Small intestine (tissue), 7 donors: ENCODE measurements around the gene FHL3. TPM values are rescaled to one million over a fixed set of nuclear protein-coding genes. Genes with fewer than 3 reads are reported as not detected.

Experiments used
- DNase-seq, 2 donors: peaks; one replicate each; pipeline versions ENCODE4 v3.0.0 to v3.0.0-alpha.2; 2013
- FAIRE-seq: peaks from 2 replicates; lab custom pipeline; 2012; peaks lifted over from hg19 to GRCh38; lab: Jason Lieb, UNC
- H3K27ac ChIP-seq, 3 donors: one replicate each; pipeline ENCODE4 v1.5.1; 2013; ENCODE audit warnings: low read length in 2 of 3, mild to moderate bottlenecking in 2 of 3, control low read depth in 1 of 3, inconsistent platforms in 1 of 3, low read depth in 1 of 3, moderate library complexity in 1 of 3
- H3K27me3 ChIP-seq, 3 donors: one replicate each; pipeline ENCODE4 v1.6.1; 2013; ENCODE audit warnings: low read length in 3 of 3, inconsistent platforms in 1 of 3; ENCODE audit not compliant: control insufficient read depth in 3 of 3, insufficient read depth in 3 of 3
- H3K36me3 ChIP-seq, 3 donors: one replicate each; pipeline ENCODE4 v1.6.1; 2013; ENCODE audit warnings: low read length in 3 of 3, inconsistent platforms in 1 of 3, low read depth in 1 of 3, mild to moderate bottlenecking in 1 of 3, moderate library complexity in 1 of 3; ENCODE audit not compliant: control insufficient read depth in 3 of 3, insufficient read depth in 2 of 3
- H3K4me1 ChIP-seq, 3 donors: one replicate each; pipeline ENCODE4 v1.6.1; 2013; ENCODE audit warnings: low read length in 2 of 3, inconsistent platforms in 1 of 3, low read depth in 1 of 3, mild to moderate bottlenecking in 1 of 3, moderate library complexity in 1 of 3; ENCODE audit not compliant: control insufficient read depth in 3 of 3, insufficient read depth in 2 of 3
- H3K4me3 ChIP-seq, 3 donors: one replicate each; pipeline ENCODE4 v1.5.1; 2013; ENCODE audit warnings: low read length in 3 of 3, control low read depth in 1 of 3, inconsistent platforms in 1 of 3, low read depth in 1 of 3, mild to moderate bottlenecking in 1 of 3, moderate library complexity in 1 of 3
- H3K9me3 ChIP-seq, 2 donors: one replicate each; pipeline ENCODE4 v1.6.1; 2013; ENCODE audit warnings: low read depth in 1 of 2, low read length in 1 of 2; ENCODE audit not compliant: control insufficient read depth in 2 of 2, insufficient read depth in 1 of 2
- WGBS, 3 donors: extraction: QIAGEN DNeasy Blood & Tissue Kit; methylation state at CpG; one replicate each; pipeline ENCODE4 v1.1.7; 2013; 5-methylcytosine and 5-hydroxymethylcytosine counted together
- polyA plus RNA-seq, 4 donors: library from polyadenylated mRNA; stranded (reverse) in 3 of 4; unstranded in 1 of 4; fragments of 200-250 nt in 3 of 4; fragments of 120-200 nt in 1 of 4; gene quantifications; one replicate each; pipeline versions ENCODE4 v1.2.1 to v1.2.3, GENCODE V29; 2013
- donor health status: healthy with polysubstance abuse.
- donor health status: control.
- donor health status: control.
- donor health status: Bipolar disorder and iron deficiency.
- donor health status: healthy.

Gene FHL3
- polyA plus RNA-seq, 4 donors: 0.89 to 8.1 (median 6.3) TPM

DNA sequence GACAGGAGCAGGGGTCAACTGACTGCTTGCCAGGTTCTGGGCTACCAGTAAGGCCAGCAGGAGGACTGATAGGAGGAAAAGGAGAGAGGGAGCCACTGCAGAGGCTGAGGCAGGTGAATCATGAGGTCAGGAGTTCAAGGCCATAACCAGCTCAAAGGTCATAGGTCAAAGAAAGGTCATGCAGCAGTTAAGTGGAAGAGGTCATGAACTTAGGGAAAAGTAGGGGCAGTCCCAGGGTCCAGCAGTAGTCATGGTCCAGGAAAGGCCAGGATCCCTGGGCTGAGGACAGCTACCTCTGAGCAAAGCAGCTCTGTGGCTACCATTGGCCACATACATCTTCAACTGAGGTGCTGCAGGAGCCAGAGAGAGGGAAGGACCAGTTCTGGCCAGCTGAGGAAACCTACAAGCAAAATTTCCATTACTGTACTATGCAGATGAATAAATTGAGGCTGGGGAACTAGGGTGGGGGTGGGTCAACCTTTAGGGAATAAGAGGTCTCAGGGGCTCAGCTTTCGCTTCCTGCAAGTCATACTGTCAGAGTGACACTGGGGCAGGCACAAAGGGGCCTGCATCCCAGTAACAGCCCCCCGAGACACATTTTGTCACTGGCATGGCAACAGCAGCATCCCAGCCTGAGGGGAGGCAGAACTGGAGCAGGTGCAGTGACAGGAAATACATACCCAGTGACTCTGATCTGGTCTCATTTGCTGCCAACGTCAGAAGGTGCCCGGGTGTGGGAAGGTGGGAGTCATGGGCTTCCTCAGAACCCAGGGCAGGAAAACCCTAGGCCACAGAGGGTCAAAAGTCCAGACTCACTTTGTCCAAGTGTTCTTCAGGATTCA lies 53.3 kb downstream of the FHL3 start:
- FAIRE-seq (no peak), DNase-seq (no peak)
- Histone ChIP-seq H3K27ac (no peak overlapping the region), H3K4me1 (peaks cover 0 to 21% (median 0%) of the 10 kb centered on the region in 3 donors), H3K27me3 (no peaks in the 10 kb centered on the region), H3K36me3 (peaks cover 1 to 8% (median 2%) of the 10 kb centered on the region in 3 donors), H3K4me3 (no peak overlapping the region), H3K9me3 (no peaks in the 10 kb centered on the region)
- 60 to 65% (median 64%) methylated on average over 4 of the region's 4 CpGs for WGBS, 3 donors

DNA sequence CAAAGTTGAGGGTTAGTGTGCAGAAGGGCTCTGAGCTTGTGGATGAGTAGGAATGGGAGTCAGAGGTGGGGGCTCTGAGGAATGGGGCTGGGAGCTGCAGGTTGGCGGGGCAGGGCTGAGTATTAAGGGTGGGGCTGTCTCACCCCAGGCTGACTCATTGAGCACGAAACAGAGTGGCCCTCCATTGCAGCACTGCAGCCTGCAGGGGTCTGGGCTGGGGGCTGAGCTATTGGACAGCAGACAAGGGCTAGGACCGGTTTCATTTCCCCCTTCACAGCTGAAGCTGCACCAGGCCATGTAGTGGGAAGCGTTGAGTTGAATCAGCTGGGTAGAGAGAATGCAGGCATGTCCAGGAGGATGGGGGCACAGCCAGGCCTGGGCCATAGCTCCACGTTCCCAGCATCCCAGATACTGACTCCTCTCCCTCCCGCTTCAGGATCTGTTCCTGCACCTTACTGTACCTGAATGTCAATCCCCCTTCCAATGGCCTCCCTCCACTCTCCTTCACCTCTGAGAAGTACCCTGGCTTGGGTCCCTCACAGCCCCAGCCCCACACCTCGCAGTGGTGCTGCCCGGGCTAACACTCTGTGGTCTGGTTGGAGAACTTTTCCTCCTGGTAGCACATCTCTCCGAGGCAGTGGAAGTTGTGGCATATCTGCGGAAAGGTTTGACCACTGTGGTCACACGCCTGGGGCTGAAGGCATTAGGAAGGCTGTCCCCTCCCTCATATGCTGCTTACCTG lies 54.1 kb downstream of the FHL3 start:
- no peaks in the 10 kb centered on the region for H3K27me3 ChIP-seq
- FAIRE-seq (no peak), DNase-seq (no peak)
- H3K27ac ChIP-seq: no peak overlapping the region
- peaks cover 0 to 2% (median 0%) of the 10 kb centered on the region in 3 donors for H3K36me3 ChIP-seq
- WGBS, 3 donors: 80 to 86% (median 83%) methylated on average over 11 of the region's 11 CpGs
- no peaks in the 10 kb centered on the region for H3K9me3 ChIP-seq
- H3K4me1 ChIP-seq: peaks cover 0 to 21% (median 0%) of the 10 kb centered on the region in 3 donors
- no peak overlapping the region for H3K4me3 ChIP-seq

DNA sequence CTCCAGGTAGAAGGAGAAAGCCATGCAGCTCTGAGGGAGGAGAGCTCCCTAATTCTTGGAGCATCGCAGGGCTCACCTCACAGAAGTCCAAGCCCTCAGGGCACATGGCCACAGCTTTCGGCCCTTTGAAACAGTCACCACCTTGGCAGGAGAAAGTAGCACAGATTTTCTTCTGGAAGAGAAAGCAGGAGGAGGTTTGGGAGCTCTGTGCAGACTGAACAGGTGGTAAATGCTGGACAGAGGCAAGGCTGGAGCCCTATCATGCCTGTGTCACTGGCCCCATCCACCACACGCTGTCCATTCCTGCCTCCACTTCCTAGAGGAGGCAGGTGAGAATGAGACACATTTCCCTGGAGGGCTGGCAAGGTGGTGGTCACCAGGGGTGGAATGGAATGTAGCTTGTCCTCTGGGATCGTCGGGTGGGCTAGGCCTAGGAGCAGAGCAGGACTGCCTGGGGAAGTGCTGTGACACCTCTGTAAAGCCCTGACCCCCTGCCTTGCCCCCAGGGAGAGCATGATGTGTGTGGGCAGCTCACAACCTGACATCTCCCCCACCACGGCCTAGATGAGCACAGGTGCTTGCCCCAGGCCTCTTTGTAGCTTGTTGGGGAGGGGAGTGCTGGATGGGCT lies 55.7 kb downstream of the FHL3 start:
- WGBS, 3 donors: 71 to 82% (median 80%) methylated on average over 6 of the region's 6 CpGs
- Histone ChIP-seq H3K27ac (no peak overlapping the region), H3K27me3 (no peaks in the 10 kb centered on the region), H3K4me1 (peaks cover 0 to 21% (median 0%) of the 10 kb centered on the region in 3 donors), H3K9me3 (no peaks in the 10 kb centered on the region), H3K36me3 (peaks cover 0 to 4% (median 0%) of the 10 kb centered on the region in 3 donors), H3K4me3 (no peak overlapping the region)
- DNase-seq: no peak
- no peak for FAIRE-seq

- H3K4me3 ChIP-seq: no peak overlapping the region
- H3K9me3 ChIP-seq: no peaks in the 10 kb centered on the region
- no peak overlapping the region for H3K27ac ChIP-seq
- peaks cover 0 to 7% (median 0%) of the 10 kb centered on the region in 3 donors for H3K36me3 ChIP-seq
- FAIRE-seq (no peak), DNase-seq (no peak)
- no peaks in the 10 kb centered on the region for H3K27me3 ChIP-seq
- peaks cover 0 to 13% (median 0%) of the 10 kb centered on the region in 3 donors for H3K4me1 ChIP-seq
Observed at GRCh38 chr1:37948841-37949240, 56.5 kb downstream of the FHL3 start.

GRCh38 chr1:37948166-37948565 lies 57.1 kb downstream of the FHL3 start:
- FAIRE-seq (no peak), DNase-seq (no peak)
- WGBS, 3 donors: 48 to 50% (median 48%) methylated on average over 2 of the region's 2 CpGs
- Histone ChIP-seq H3K27ac (no peak overlapping the region), H3K4me1 (peaks cover 0 to 13% (median 0%) of the 10 kb centered on the region in 3 donors), H3K27me3 (no peaks in the 10 kb centered on the region), H3K9me3 (no peaks in the 10 kb centered on the region), H3K36me3 (peaks cover 0 to 14% (median 4%) of the 10 kb centered on the region in 3 donors), H3K4me3 (no peak overlapping the region)

GRCh38 chr1:37947364-37947763 lies 58.0 kb downstream of the FHL3 start:
- peak overlapping the region in 1 of 3 donors; percentile 5 for H3K27ac ChIP-seq
- FAIRE-seq (no peak), DNase-seq (no peak)
- H3K4me3 ChIP-seq: peak overlapping the region in 1 of 3 donors; percentile 87
- H3K27me3 ChIP-seq: no peaks in the 10 kb centered on the region
- no peaks in the 10 kb centered on the region for H3K9me3 ChIP-seq
- 40 to 58% (median 42%) methylated on average over 6 of the region's 6 CpGs for WGBS, 3 donors
- peaks cover 0 to 18% (median 5%) of the 10 kb centered on the region in 3 donors for H3K36me3 ChIP-seq
- peaks cover 0 to 13% (median 0%) of the 10 kb centered on the region in 3 donors for H3K4me1 ChIP-seq

Other genes starting within 250 kb of the FHL3 start
- gene EPHA10, start 240.4 kb downstream of the FHL3 start, polyA plus RNA-seq: 1 to 10 TPM; 1.9 to 5.4 (median 3.5) TPM
- 1 to 10 TPM in 2 of 4 donors, under 1 TPM in 2; 0.81 to 6.1 (median 2.3) TPM for gene MANEAL, start 211.7 kb downstream of the FHL3 start, polyA plus RNA-seq
- gene C1orf122, start 197.7 kb downstream of the FHL3 start, polyA plus RNA-seq: 10 to 100 TPM; 29.6 to 44.0 (median 38.6) TPM
- 10 to 100 TPM; 14.0 to 15.7 (median 14.4) TPM for gene YRDC, start 197.3 kb downstream of the FHL3 start, polyA plus RNA-seq
- 1 to 10 TPM; 1.6 to 5.7 (median 3.1) TPM for gene MTF1, start 145.9 kb downstream of the FHL3 start, polyA plus RNA-seq
- 10 to 100 TPM in 2 of 4 donors, 1 to 10 TPM in 2; 6.7 to 23.2 (median 9.2) TPM for gene INPP5B, start 58.5 kb downstream of the FHL3 start, polyA plus RNA-seq
- 10 to 100 TPM; 13.9 to 48.0 (median 22.2) TPM for gene SF3A3, start 15.5 kb downstream of the FHL3 start, polyA plus RNA-seq
- 10 to 100 TPM; 17.0 to 31.7 (median 26.5) TPM for gene UTP11, start 7.2 kb upstream of the FHL3 start, polyA plus RNA-seq
- gene POU3F1, start 41.3 kb upstream of the FHL3 start, polyA plus RNA-seq: under 1 TPM in 1 of 4 donors, not detected in 3; 0.04 TPM